Measurements from ENCODE around the gene SCAMP5. TPM values are rescaled to one million over a fixed set of nuclear protein-coding genes. Genes with fewer than 3 reads are reported as not detected.

SCAMP5 gene
- total RNA-seq, 1 experiment from 2014 or later = 7.0 TPM

- Histone ChIP-seq H3K9ac (ENCODE audit: low read length) (no peak overlapping the region), H3K9me2 (replicated peaks; ENCODE audit: low read length) (no peaks in the 10 kb centered on the region), H3K27me3 (ENCODE audit: low read length) (no peaks in the 10 kb centered on the region), H3K79me2 (ENCODE audit: low read length) (no peaks in the 10 kb centered on the region), H2AFZ (ENCODE audit: low read length) (no peak overlapping the region), H3K27ac (ENCODE audit: low read length) (no peak overlapping the region), H3K36me3 (ENCODE audit: low read depth, low read length) (no peaks in the 10 kb centered on the region), H3K9me3 (ENCODE audit: low read length) (no peaks in the 10 kb centered on the region), H3K4me1 (ENCODE audit: insufficient read depth, low read length) (peaks cover 10% of the 10 kb centered on the region), H4K20me1 (ENCODE audit: low read length) (no peaks in the 10 kb centered on the region), H3K4me3 (ENCODE audit: low read length) (no peak overlapping the region), H3F3A (ENCODE audit: low read length, unreplicated experiment) (no peaks in the 10 kb centered on the region), H3K4me2 (ENCODE audit: low read length) (no peak overlapping the region)
- intact Hi-C loops (cut with micrococcal nuclease) = no loop called here
- no TSS peak for BruUV-seq (replicated peaks)
- CTCF ChIA-PET = no interaction called here
- POLR2A ChIA-PET (ENCODE audit: unreplicated experiment) = no interaction called here
- DNase-seq = peak; percentile 56
- TF ChIP-seq EZH2phosphoT487 (IDR thresholded peaks at IDR 0.05; ENCODE audit: borderline replicate concordance, low read length) (no peak), EZH2 (IDR thresholded peaks at IDR 0.05; ENCODE audit: low read length, unreplicated experiment) (no peak), CTCF (conservative IDR thresholded peaks at IDR 0.05; ENCODE audit: low read depth, low read length) (no peak)
- ATAC-seq = no peak; the same call in 1 of the 2 replicates
Observed at GRCh38 chr15:74983725-74984231, 11.6 kb upstream of the SCAMP5 start.

- Histone ChIP-seq H3K4me1 (ENCODE audit: insufficient read depth, low read length) (peaks cover 8% of the 10 kb centered on the region), H3K79me2 (ENCODE audit: low read length) (no peaks in the 10 kb centered on the region), H3K9ac (ENCODE audit: low read length) (no peak overlapping the region), H4K20me1 (ENCODE audit: low read length) (no peaks in the 10 kb centered on the region), H3K9me3 (ENCODE audit: low read length) (no peaks in the 10 kb centered on the region), H2AFZ (ENCODE audit: low read length) (no peak overlapping the region), H3K27me3 (ENCODE audit: low read length) (no peaks in the 10 kb centered on the region; the same call in 1 of the 2 replicates), H3K36me3 (ENCODE audit: low read depth, low read length) (no peaks in the 10 kb centered on the region), H3K27ac (ENCODE audit: low read length) (no peak overlapping the region), H3K9me2 (replicated peaks; ENCODE audit: low read length) (no peaks in the 10 kb centered on the region), H3K4me3 (ENCODE audit: low read length) (no peak overlapping the region), H3K4me2 (ENCODE audit: low read length) (no peak overlapping the region), H3F3A (ENCODE audit: low read length, unreplicated experiment) (no peaks in the 10 kb centered on the region)
- intact Hi-C loops (cut with micrococcal nuclease) = no loop called here
- no TSS peak for BruUV-seq (replicated peaks)
- ATAC-seq (peak; percentile 94), DNase-seq (peak; percentile 74)
- ChIA-PET CTCF (interaction anchor here (1.1 kb wide), 1 partner anchor 31 kb away, joined by 5 read pairs; the partner anchor contains the start of gene RPP25), POLR2A (ENCODE audit: unreplicated experiment) (interaction anchor here (0.6 kb wide), 1 partner anchor 27 kb away, joined by 3 read pairs; no protein-coding TSS in a partner anchor)
- TF ChIP-seq EZH2phosphoT487 (IDR thresholded peaks at IDR 0.05; ENCODE audit: borderline replicate concordance, low read length) (no peak), EZH2 (IDR thresholded peaks at IDR 0.05; ENCODE audit: low read length, unreplicated experiment) (no peak), CTCF (conservative IDR thresholded peaks at IDR 0.05; ENCODE audit: low read depth, low read length) (peak; percentile 82)
Observed at GRCh38 chr15:74988007-74988800, 7.2 kb upstream of the SCAMP5 start.

GRCh38 chr15:74989527-74989926 lies 5.8 kb upstream of the SCAMP5 start:
- POLR2A ChIA-PET (ENCODE audit: unreplicated experiment) = no interaction called here
- H2AFZ ChIP-seq (ENCODE audit: low read length) = no peak overlapping the region
- H3K36me3 ChIP-seq (ENCODE audit: low read depth, low read length) = no peaks in the 10 kb centered on the region
- H4K20me1 ChIP-seq (ENCODE audit: low read length) = no peaks in the 10 kb centered on the region
- ATAC-seq = no peak
- TF ChIP-seq CTCF (conservative IDR thresholded peaks at IDR 0.05; ENCODE audit: low read depth, low read length) (no peak), EZH2phosphoT487 (IDR thresholded peaks at IDR 0.05; ENCODE audit: borderline replicate concordance, low read length) (no peak), EZH2 (IDR thresholded peaks at IDR 0.05; ENCODE audit: low read length, unreplicated experiment) (no peak)
- BruUV-seq (replicated peaks) = no TSS peak
- H3K4me1 ChIP-seq (ENCODE audit: insufficient read depth, low read length) = no peaks in the 10 kb centered on the region
- CTCF ChIA-PET = no interaction called here
- intact Hi-C loops (cut with micrococcal nuclease) = no loop called here
- no peak overlapping the region for H3K9ac ChIP-seq (ENCODE audit: low read length)
- no peak overlapping the region for H3K4me2 ChIP-seq (ENCODE audit: low read length)
- no peak overlapping the region for H3K4me3 ChIP-seq (ENCODE audit: low read length)
- no peak for DNase-seq
- H3K9me3 ChIP-seq (ENCODE audit: low read length) = no peaks in the 10 kb centered on the region
- no peaks in the 10 kb centered on the region; the same call in 1 of the 2 replicates for H3K27me3 ChIP-seq (ENCODE audit: low read length)
- no peaks in the 10 kb centered on the region for H3K79me2 ChIP-seq (ENCODE audit: low read length)
- no peaks in the 10 kb centered on the region for H3F3A ChIP-seq (ENCODE audit: low read length, unreplicated experiment)
- no peaks in the 10 kb centered on the region for H3K9me2 ChIP-seq (replicated peaks; ENCODE audit: low read length)
- H3K27ac ChIP-seq (ENCODE audit: low read length) = no peak overlapping the region

Data from PC-3 (cell line).